IPS DF 4.7 (cell line): ENCODE measurements around the gene TCHP.

Experiments used
- DNase-seq: peaks from one replicate; pipeline ENCODE4 v3.0.0-alpha.2; 2013; ENCODE audit warnings: low spot score; ENCODE audit errors: extremely low read depth

The TCHP gene

GRCh38 chr12:109961201-109961600, 61.1 kb downstream of the TCHP start:
- no peak for DNase-seq

- no peak for DNase-seq
These were observed 61.5 kb downstream of the TCHP start for GRCh38 chr12:109961612-109962011.

GRCh38 chr12:109962398-109962797, 62.3 kb downstream of the TCHP start:
- no peak for DNase-seq

GRCh38 chr12:109963330-109963729, 63.3 kb downstream of the TCHP start:
- DNase-seq, result no peak

GRCh38 chr12:109963743-109964429, 63.8 kb downstream of the TCHP start:
- no peak for DNase-seq

GRCh38 chr12:109966546-109966945, 66.5 kb downstream of the TCHP start:
- DNase-seq, result no peak

- no peak for DNase-seq
These were observed 67.4 kb downstream of the TCHP start for GRCh38 chr12:109967383-109968031.
